Measurements from ENCODE around the gene MOSMO.
A peak's percentile ranks its signal among the peaks of the same experiment; 100 is the strongest.
"Not testable (repeated sequence)": the region's sequence is repeated elsewhere in the genome, so short reads cannot be mapped to it uniquely, and the experiment has no call there.

The MOSMO gene

GRCh38 chr16:22004341-22004740, 3.6 kb upstream of the MOSMO start:
- DNase-seq, result no peak

GRCh38 chr16:22005746-22006145, 2.2 kb upstream of the MOSMO start:
- no peak for DNase-seq

GRCh38 chr16:22006636-22007035, 1.3 kb upstream of the MOSMO start:
- DNase-seq, result no peak

GRCh38 chr16:22007159-22007508, 777 bp upstream of the MOSMO start:
- DNase-seq, result no peak

- DNase-seq, result peak; percentile 24
Observed at GRCh38 chr16:22008215-22009059, 526 bp downstream of the MOSMO start.

- no peak for DNase-seq
Observed at GRCh38 chr16:22010902-22011301, 3.0 kb downstream of the MOSMO start.

GRCh38 chr16:22012241-22012640, 4.3 kb downstream of the MOSMO start:
- no peak for DNase-seq

GRCh38 chr16:22013486-22013885, 5.6 kb downstream of the MOSMO start:
- DNase-seq, result no peak

GRCh38 chr16:22014271-22014873, 6.5 kb downstream of the MOSMO start:
- DNase-seq, result no peak

- no peak for DNase-seq
Observed at GRCh38 chr16:22016927-22017326, 9.0 kb downstream of the MOSMO start.

- no peak for DNase-seq
Observed at GRCh38 chr16:22018559-22018958, 10.6 kb downstream of the MOSMO start.

- DNase-seq, result no peak
Observed at GRCh38 chr16:22022151-22022550, 14.2 kb downstream of the MOSMO start.

GRCh38 chr16:22023505-22023904, 15.6 kb downstream of the MOSMO start:
- no peak for DNase-seq

GRCh38 chr16:22024785-22025184, 16.9 kb downstream of the MOSMO start:
- DNase-seq, result not testable (repeated sequence)

- DNase-seq, result no peak
Observed at GRCh38 chr16:22027633-22028032, 19.7 kb downstream of the MOSMO start.

GRCh38 chr16:22029632-22030031, 21.7 kb downstream of the MOSMO start:
- no peak for DNase-seq

GRCh38 chr16:22030087-22030812, 22.3 kb downstream of the MOSMO start:
- DNase-seq, result no peak

- DNase-seq, result no peak
Observed at GRCh38 chr16:22031483-22032083, 23.7 kb downstream of the MOSMO start.

- DNase-seq, result no peak
Observed at GRCh38 chr16:22034503-22034902, 26.6 kb downstream of the MOSMO start.

- DNase-seq, result no peak
Observed at GRCh38 chr16:22035153-22035552, 27.2 kb downstream of the MOSMO start.

- DNase-seq, result not testable (repeated sequence)
Observed at GRCh38 chr16:22043882-22044281, 36.0 kb downstream of the MOSMO start.

- not testable (repeated sequence) for DNase-seq
Observed at GRCh38 chr16:22045888-22046287, 38.0 kb downstream of the MOSMO start.

GRCh38 chr16:22050963-22051362, 43.1 kb downstream of the MOSMO start:
- DNase-seq, result no peak

- DNase-seq, result no peak
Observed at GRCh38 chr16:22052980-22053379, 45.1 kb downstream of the MOSMO start.

All from activated CD8-positive, alpha-beta memory T cell treated with anti-CD3 and anti-CD28 coated beads, Interleukin-2, amount 50 U/mL, for 4 hours (primary cell).